ENCODE results near the gene PIP4K2A.

The PIP4K2A gene

DNA sequence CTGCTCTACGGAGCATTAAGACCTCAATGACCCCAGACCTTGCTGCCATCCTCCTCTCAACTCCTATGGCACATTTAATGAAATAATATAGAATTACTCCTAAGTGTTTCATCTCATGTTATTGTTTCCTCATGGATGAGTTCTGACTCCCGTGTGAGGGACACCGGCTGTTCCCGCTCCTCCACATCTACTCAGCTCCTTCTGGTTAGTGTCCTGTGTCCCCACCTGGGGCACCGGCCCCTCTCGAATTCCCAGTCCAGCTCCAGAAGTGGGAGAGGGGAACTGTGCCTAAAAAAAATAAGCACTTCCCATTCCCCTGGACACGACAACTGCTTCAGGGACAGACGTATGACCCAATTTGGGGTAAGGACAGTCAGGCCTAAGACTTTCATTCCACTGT, 58.3 kb downstream of the PIP4K2A start:
- peaks cover 38% of the 10 kb centered on the region for H3K36me3 Mint-ChIP-seq (ENCODE audit: low read depth)
- H3K9me3 Mint-ChIP-seq = no peaks in the 10 kb centered on the region
- H3K4me1 Mint-ChIP-seq (ENCODE audit: low read depth) = peaks cover 100% of the 10 kb centered on the region
- H3K27ac Mint-ChIP-seq = peak overlapping the region; percentile 88
- peak overlapping the region; percentile 53 for H3K4me3 Mint-ChIP-seq
- H3K27me3 Mint-ChIP-seq = no peaks in the 10 kb centered on the region

DNA sequence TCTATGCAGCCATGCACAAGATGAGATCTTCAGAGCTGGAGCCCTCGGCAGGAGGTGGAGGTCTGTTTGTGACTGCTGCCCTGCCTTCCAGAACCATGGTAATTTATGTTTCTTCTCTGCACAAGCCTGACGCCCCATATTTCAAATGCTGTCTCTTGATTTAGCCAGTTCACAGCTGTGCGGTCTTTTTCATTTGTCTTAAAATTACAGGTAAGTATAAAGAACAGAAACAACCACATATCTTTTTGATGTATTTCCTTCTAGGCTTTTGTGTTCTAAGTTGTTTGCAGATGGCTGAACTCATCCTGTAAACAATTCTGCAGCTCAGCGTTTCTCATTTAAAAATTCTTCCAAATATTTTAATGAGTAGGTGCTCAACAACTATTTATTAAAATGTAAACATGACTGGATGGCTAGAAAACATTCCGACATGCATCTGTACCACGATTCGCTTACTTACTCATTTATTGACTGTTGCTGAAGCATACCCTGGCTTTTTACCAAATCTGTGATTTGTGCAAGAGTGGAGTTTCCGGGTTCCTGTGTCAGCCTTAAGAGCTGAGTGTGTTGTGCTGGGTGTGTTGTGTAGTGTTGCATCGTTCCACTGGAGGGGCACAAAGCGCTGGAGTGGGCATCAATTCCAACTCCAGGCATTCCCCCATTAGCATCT, 58.9 kb downstream of the PIP4K2A start:
- Mint-ChIP-seq H3K4me1 (ENCODE audit: low read depth) (peaks cover 100% of the 10 kb centered on the region), H3K4me3 (peak overlapping the region; percentile 53), H3K27me3 (no peaks in the 10 kb centered on the region), H3K27ac (peak overlapping the region; percentile 88), H3K9me3 (no peaks in the 10 kb centered on the region), H3K36me3 (ENCODE audit: low read depth) (peaks cover 41% of the 10 kb centered on the region)

DNA sequence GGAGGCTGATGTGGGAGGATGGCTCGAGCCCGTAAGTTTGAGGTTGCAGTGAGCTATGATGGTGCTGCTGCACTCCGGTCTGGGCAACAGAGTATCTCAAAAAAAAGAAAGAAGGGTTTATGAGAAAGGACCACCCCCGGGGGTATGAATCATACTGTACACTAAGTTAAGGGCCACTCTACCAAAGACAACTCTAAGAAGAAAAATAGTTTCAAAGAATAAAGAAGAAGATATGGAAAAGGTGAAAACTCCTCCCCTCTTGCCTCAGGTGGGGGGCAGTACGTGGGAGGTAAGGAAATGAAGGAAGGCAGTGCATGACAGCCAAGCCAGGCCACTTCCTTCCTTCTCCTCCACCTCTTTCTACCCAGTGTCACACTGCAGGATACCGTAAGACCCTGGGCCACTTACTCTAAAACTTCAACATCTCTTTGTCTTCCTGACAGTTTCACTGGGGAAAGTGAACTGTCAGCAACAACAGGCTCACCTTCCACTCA, 61.3 kb downstream of the PIP4K2A start:
- Mint-ChIP-seq H3K9me3 (no peaks in the 10 kb centered on the region), H3K36me3 (ENCODE audit: low read depth) (peaks cover 39% of the 10 kb centered on the region), H3K27ac (peak overlapping the region; percentile 99), H3K27me3 (no peaks in the 10 kb centered on the region), H3K4me1 (ENCODE audit: low read depth) (peaks cover 100% of the 10 kb centered on the region), H3K4me3 (peak overlapping the region; percentile 83)

DNA sequence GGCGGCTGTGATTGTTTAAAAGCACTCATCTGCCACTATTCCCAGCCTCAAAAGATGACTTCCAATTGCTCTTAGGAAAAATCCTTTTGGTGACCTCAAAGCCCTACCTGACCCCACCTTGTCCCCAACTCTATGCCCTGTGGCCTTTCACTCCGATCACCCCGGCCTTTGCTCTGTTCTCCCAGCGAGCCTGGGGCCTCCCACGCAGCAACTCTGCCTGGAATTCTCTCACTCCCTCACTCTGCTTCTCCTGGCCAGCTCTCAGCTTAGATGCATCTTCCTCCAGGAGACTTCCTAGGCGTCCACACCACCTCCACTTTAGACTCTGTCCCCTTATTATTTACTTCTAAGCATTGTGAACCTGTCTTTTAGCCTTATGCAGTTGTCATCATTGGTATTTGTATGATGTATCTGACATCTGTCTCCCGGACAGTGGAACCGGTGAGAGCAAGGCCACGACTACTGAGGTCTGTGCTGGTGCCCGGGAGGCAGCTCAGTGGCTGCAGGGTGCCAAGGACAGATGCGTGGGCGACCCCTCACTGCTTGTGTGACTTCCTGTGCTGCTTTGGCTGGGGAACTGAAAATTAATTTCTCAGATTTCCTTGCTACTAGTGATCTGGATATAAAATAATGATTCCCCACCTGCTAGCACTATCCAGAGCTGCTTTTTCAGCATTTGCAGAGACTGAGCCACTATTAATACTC, 63.0 kb downstream of the PIP4K2A start:
- Mint-ChIP-seq H3K9me3 (no peaks in the 10 kb centered on the region), H3K27me3 (no peaks in the 10 kb centered on the region), H3K36me3 (ENCODE audit: low read depth) (peaks cover 28% of the 10 kb centered on the region), H3K4me1 (ENCODE audit: low read depth) (peaks cover 100% of the 10 kb centered on the region), H3K27ac (peak overlapping the region; percentile 99), H3K4me3 (peak overlapping the region; percentile 83)

DNA sequence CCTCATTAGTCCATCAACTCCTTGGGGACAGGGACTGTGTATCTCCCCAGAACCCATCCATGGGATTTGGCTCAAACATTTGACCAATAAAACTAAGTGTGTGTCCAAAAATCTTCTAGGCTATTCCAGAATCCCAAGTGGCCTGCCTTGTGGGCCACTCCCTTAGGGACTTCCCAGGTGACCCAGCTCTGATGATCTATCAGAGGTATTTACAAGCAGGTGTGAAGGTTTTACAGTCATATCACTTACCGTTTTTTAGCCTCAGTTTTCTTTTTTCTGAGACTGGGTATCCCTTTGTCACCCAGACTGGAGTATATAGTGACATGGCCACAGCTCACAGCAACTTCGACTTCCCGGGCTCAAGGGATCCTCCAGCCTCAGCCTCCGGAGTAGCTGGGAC, 64.4 kb downstream of the PIP4K2A start:
- peak overlapping the region; percentile 99 for H3K27ac Mint-ChIP-seq
- no peaks in the 10 kb centered on the region for H3K9me3 Mint-ChIP-seq
- peaks cover 23% of the 10 kb centered on the region for H3K36me3 Mint-ChIP-seq (ENCODE audit: low read depth)
- peak overlapping the region; percentile 77 for H3K4me3 Mint-ChIP-seq
- H3K27me3 Mint-ChIP-seq = no peaks in the 10 kb centered on the region
- peaks cover 95% of the 10 kb centered on the region for H3K4me1 Mint-ChIP-seq (ENCODE audit: low read depth)

DNA sequence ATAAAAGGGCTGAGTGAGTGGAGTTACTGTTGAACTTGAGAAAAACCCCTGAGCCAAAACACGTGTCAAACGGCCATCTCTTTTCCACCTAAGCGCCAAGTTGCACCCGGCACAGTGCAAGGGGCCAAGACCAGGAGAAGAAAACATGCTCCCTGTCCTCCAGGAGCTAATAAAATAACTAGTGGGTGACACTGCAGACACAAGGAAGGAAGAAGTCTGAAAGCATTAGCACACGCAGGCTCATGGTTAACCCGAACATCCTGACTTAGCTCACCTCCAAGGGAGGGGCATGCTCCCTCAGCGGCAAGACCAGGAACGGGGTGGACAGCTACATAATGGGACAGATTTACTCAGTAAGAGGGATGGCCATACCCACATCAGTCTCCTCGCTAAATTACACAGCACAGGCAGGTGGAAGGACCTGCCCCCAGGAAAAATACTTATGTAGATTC, 65.0 kb downstream of the PIP4K2A start:
- H3K27ac Mint-ChIP-seq = peak overlapping the region; percentile 99
- H3K4me1 Mint-ChIP-seq (ENCODE audit: low read depth) = peaks cover 95% of the 10 kb centered on the region
- peak overlapping the region; percentile 77 for H3K4me3 Mint-ChIP-seq
- no peaks in the 10 kb centered on the region for H3K9me3 Mint-ChIP-seq
- no peaks in the 10 kb centered on the region for H3K27me3 Mint-ChIP-seq
- peaks cover 23% of the 10 kb centered on the region for H3K36me3 Mint-ChIP-seq (ENCODE audit: low read depth)

DNA sequence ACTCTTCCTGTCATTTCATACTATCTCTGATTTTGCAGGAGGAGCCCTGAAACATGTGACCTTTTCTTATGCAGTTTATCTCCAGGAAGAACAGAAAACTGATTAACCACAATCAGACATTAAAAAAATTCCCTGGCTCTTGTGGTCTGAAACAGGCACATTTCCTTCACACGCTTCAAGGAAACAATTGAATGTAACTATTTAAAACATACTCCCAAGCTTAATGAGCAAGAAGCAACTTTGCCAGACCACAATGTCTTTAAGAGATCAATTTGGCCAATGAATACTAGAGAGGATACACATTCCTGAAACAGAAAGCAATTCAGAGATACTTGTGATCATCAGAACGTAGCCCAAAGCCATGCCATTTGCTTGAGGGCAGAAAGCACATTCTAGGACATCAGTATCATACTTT, 65.8 kb downstream of the PIP4K2A start:
- peak overlapping the region; percentile 99 for H3K27ac Mint-ChIP-seq
- no peaks in the 10 kb centered on the region for H3K9me3 Mint-ChIP-seq
- peaks cover 23% of the 10 kb centered on the region for H3K36me3 Mint-ChIP-seq (ENCODE audit: low read depth)
- H3K4me3 Mint-ChIP-seq = peak overlapping the region; percentile 77
- no peaks in the 10 kb centered on the region for H3K27me3 Mint-ChIP-seq
- peaks cover 95% of the 10 kb centered on the region for H3K4me1 Mint-ChIP-seq (ENCODE audit: low read depth)

DNA sequence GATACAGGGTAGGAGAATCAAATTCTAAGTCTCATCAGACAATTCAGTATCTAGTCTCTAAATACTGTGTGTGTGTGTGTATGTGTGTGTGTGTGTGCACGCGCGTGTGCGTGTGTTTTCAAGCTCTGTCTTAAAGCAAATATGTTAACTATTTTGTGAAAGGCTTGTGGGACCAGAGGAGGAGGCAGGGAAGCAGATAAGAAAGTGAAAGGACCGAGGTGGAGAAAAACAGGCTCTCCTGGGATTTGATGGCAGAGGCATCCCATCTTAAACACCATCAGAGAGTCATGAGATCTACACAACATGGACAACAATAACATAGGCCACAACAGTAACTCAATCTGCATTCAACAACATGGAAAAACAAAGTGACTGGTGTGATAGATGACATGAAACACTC, 67.1 kb downstream of the PIP4K2A start:
- Mint-ChIP-seq H3K4me3 (peak overlapping the region; percentile 77), H3K4me1 (ENCODE audit: low read depth) (peaks cover 94% of the 10 kb centered on the region), H3K36me3 (ENCODE audit: low read depth) (peaks cover 11% of the 10 kb centered on the region), H3K9me3 (no peaks in the 10 kb centered on the region), H3K27me3 (no peaks in the 10 kb centered on the region), H3K27ac (peak overlapping the region; percentile 99)

DNA sequence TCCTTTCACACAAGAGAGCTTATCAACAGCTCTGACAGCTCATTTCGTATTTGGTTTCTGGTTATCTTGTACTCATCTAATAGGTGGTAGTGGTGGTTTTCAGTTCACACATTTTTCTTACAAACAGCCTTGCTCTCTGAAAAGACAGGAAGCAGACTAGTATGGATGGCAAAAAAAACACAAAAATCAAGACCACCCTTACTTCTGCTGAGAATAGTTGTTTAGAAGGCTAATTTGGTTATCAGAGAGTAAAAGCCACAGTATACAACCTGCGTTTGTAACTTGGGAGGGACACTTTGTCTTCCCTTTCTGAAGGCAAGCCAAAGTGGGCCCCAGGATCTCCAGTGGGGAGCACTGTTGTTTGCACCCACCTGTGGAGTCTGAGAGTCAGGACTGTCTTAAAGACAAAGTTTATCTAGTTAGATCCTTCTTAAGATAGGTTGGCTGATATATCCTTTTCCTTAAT, 68.0 kb downstream of the PIP4K2A start:
- H3K4me1 Mint-ChIP-seq (ENCODE audit: low read depth) = peaks cover 94% of the 10 kb centered on the region
- H3K27ac Mint-ChIP-seq = peak overlapping the region; percentile 99
- H3K4me3 Mint-ChIP-seq = peak overlapping the region; percentile 77
- H3K9me3 Mint-ChIP-seq = no peaks in the 10 kb centered on the region
- H3K27me3 Mint-ChIP-seq = no peaks in the 10 kb centered on the region
- H3K36me3 Mint-ChIP-seq (ENCODE audit: low read depth) = peaks cover 11% of the 10 kb centered on the region

DNA sequence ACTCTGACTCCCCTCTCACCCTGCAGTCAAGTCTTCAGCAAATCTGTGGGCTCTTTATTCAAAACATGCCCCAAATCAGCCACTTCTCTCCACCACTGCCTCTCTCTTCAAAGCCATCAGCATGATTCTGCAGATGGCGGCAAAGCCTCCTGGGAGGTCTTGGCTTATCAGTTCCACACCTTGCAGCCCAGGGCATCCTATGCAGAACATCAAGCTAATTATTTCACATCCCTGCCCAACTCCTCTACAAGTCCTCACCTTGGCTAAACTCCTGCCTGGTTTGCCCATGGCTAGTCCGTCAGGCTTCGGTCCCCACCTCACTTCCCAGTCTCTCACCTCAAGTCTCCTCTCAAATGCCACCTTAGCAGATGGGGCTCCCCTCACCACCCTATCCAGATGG, 70.2 kb downstream of the PIP4K2A start:
- H3K4me1 Mint-ChIP-seq (ENCODE audit: low read depth) = peaks cover 88% of the 10 kb centered on the region
- H3K36me3 Mint-ChIP-seq (ENCODE audit: low read depth) = peaks cover 10% of the 10 kb centered on the region
- H3K27ac Mint-ChIP-seq = peak overlapping the region; percentile 76
- H3K4me3 Mint-ChIP-seq = no peak overlapping the region
- no peaks in the 10 kb centered on the region for H3K27me3 Mint-ChIP-seq
- no peaks in the 10 kb centered on the region for H3K9me3 Mint-ChIP-seq

DNA sequence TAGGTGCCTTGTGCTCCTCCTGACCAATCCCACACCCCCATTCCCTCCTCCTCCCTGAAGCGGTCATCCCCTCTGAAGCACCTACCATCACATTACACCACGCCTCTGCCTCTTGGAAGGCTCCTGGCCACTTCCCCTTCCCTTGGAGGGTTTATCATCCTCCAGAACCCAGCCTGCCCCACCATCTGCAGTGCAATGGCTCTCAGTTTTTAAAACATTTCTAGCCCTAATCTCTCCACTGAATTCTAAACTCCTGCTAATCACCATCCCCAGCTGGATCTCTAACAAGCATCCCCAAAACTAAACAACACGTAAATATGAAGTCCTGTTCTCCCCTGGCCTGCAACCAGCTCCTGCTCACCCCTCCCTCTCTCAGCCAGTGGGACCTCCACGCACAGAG, 70.6 kb downstream of the PIP4K2A start:
- H3K9me3 Mint-ChIP-seq = no peaks in the 10 kb centered on the region

DNA sequence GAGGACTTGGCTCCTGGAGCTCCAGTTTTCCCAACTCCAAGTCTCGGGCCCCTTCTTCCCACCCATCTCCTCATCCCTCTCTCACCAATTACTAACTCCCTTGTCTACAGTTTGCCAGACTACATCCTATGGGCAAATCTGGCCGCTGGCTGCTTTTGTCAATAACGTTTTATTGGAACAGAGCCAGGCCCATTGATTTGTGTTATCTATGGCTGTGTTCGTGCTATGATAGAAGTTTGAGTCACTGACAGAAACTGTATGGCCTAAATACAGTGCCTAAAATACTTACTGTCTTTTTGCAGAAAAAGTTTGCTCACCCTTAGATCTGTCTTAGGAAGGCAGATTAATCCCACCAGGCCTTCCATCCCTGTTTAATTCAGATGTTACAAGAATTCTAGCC, 71.3 kb downstream of the PIP4K2A start:
- Mint-ChIP-seq H3K4me1 (ENCODE audit: low read depth) (peaks cover 88% of the 10 kb centered on the region), H3K36me3 (ENCODE audit: low read depth) (peaks cover 10% of the 10 kb centered on the region), H3K4me3 (no peak overlapping the region), H3K27me3 (no peaks in the 10 kb centered on the region), H3K27ac (peak overlapping the region; percentile 76), H3K9me3 (no peaks in the 10 kb centered on the region)

More for the DNA sequence above, 70.6 kb downstream of the PIP4K2A start:
- Mint-ChIP-seq H3K36me3 (ENCODE audit: low read depth) (peaks cover 10% of the 10 kb centered on the region), H3K4me3 (peak overlapping the region; percentile 6), H3K27me3 (no peaks in the 10 kb centered on the region), H3K4me1 (ENCODE audit: low read depth) (peaks cover 88% of the 10 kb centered on the region), H3K27ac (peak overlapping the region; percentile 76)

DNA sequence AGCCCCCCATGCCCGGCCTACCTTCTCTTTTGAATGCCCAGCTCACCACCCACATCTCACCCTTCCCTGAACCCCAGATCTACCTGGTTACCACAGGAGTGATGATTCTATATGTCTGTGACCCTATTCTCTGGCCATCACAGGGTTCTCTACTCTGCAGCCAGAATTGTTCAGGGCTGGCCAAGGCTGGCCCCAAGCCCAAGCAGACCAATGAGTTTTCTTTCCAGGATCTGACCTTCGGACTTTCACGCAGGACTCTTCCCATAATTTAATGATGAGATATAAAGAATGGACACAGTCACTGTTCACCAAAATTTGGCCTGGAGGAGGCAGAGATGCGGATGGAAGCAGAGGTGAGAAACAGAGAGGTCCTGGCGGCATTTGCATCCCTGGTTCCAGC, 72.6 kb downstream of the PIP4K2A start:
- no peaks in the 10 kb centered on the region for H3K27me3 Mint-ChIP-seq
- H3K36me3 Mint-ChIP-seq (ENCODE audit: low read depth) = peaks cover 13% of the 10 kb centered on the region
- H3K4me3 Mint-ChIP-seq = no peak overlapping the region
- peaks cover 88% of the 10 kb centered on the region for H3K4me1 Mint-ChIP-seq (ENCODE audit: low read depth)
- H3K9me3 Mint-ChIP-seq = no peaks in the 10 kb centered on the region
- H3K27ac Mint-ChIP-seq = peak overlapping the region; percentile 82

DNA sequence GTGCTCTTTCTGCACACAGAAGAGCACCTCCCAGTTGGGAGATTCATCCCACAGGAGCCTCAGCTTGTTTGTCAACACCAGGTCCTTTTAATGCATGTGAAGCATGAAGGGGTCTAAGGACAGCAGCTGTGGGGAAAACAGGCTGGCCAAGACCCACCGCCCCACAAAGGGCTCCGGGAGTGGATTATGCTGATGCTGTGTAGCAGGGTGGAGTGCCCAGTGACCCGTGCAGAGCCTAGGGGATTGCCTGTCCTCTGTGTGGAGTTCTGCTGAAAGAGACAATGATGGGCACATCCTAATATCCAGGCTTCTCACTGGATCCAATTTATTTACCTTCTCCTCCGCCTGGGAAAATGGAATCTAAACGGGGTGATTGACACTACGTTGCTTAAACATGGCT, 74.0 kb downstream of the PIP4K2A start:
- Mint-ChIP-seq H3K36me3 (ENCODE audit: low read depth) (peaks cover 22% of the 10 kb centered on the region), H3K9me3 (no peaks in the 10 kb centered on the region), H3K4me1 (ENCODE audit: low read depth) (peaks cover 90% of the 10 kb centered on the region), H3K27me3 (no peaks in the 10 kb centered on the region), H3K4me3 (no peak overlapping the region), H3K27ac (peak overlapping the region; percentile 62)

DNA sequence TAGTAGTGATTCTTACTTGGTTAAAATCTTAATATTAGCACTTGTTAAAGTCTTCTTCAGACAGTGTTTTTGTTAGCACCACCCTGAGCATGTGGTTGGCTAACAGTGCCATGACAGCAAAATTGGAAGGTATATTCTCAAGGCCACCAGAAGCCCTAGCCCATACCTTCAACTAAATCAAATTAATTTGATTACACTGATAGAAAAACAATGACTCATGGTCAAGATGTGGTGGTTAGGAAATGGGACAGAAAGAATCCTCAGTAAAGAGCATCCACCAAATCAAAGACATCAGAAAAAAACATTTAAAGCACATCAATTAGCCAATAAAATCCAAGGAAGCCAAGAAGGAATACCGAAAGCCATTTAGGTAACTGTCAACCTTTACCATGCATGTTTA, 75.5 kb downstream of the PIP4K2A start:
- H3K9me3 Mint-ChIP-seq = no peaks in the 10 kb centered on the region
- no peak overlapping the region for H3K4me3 Mint-ChIP-seq
- H3K36me3 Mint-ChIP-seq (ENCODE audit: low read depth) = peaks cover 25% of the 10 kb centered on the region
- peak overlapping the region; percentile 50 for H3K27ac Mint-ChIP-seq
- peaks cover 91% of the 10 kb centered on the region for H3K4me1 Mint-ChIP-seq (ENCODE audit: low read depth)
- no peaks in the 10 kb centered on the region for H3K27me3 Mint-ChIP-seq

All from stimulated activated naive CD8-positive, alpha-beta T cell treated with anti-CD3 and anti-CD28 coated beads, Interleukin-15, Interleukin-2, amounts not matched to agents 100 ng/mL and 50 ng/mL, for 24 hours (primary cell).